IMR-90 (cell line): ENCODE data around the gene BCAS4. TPM values are rescaled to one million over a fixed set of nuclear protein-coding genes. Genes with fewer than 3 reads are reported as not detected.

Source experiments
- ATAC-seq: fragments of 200-7000 bp; cut with Tn5 transposase; 2 replicates; pipeline ENCODE4 v1.9.1; 2020; ENCODE audit warnings: low read depth, mild to moderate bottlenecking, moderate library complexity
- BruUV-seq: library from RNA; stranded (reverse); fragments of 400-500 nt; replicated peaks from 2 replicates; lab custom pipeline; 2021; lab: Mats Ljungman, UMichigan
- CTCF ChIA-PET: fragments of 300-600 bp; formaldehyde crosslinking; extraction: SDS; loops from one replicate; lab custom pipeline; 2021; ENCODE audit warnings: antibody characterized with exemption; lab: Yijun Ruan, JAX
- POLR2A ChIA-PET: fragments of 300-600 bp; sonication (Branson Sonifier 250); formaldehyde crosslinking; loops from one replicate; lab custom pipeline; 2022; ENCODE audit warnings: antibody characterized with exemption; ENCODE audit not compliant: unreplicated experiment; lab: Charles Lee
- DNase-seq: peaks from one replicate; pipeline ENCODE4 v3.0.0; 2013
- H2AFZ ChIP-seq: replicated peaks from 2 replicates; pipeline ENCODE3; 2013; ENCODE audit warnings: low read length, mild to moderate bottlenecking; ENCODE audit not compliant: poor library complexity
- H2AK5ac ChIP-seq: 2 replicates; pipeline ENCODE4 v1.6.1; 2013; ENCODE audit warnings: low read depth, low read length, inconsistent platforms
- H2AK9ac ChIP-seq: replicated peaks from 2 replicates; pipeline ENCODE3; 2013; ENCODE audit warnings: mild to moderate bottlenecking, low read depth, low read length, moderate library complexity; ENCODE audit not compliant: poor library complexity
- H2BK120ac ChIP-seq: 2 replicates; pipeline ENCODE4 v1.6.1; 2013; ENCODE audit warnings: low read depth, low read length, inconsistent platforms
- H2BK15ac ChIP-seq: 3 replicates; pipeline ENCODE4 v1.6.1; 2013; ENCODE audit warnings: low read depth, low read length, inconsistent platforms
- H2BK20ac ChIP-seq: 2 replicates; pipeline ENCODE4 v1.6.1; 2013; ENCODE audit warnings: low read depth, mild to moderate bottlenecking, inconsistent platforms, low read length, moderate library complexity
- H2BK5ac ChIP-seq: 2 replicates; pipeline ENCODE4 v1.6.1; 2013; ENCODE audit warnings: mild to moderate bottlenecking, low read depth, low read length, inconsistent platforms; ENCODE audit not compliant: poor library complexity, severe bottlenecking
- H3K14ac ChIP-seq: replicated peaks from 2 replicates; pipeline ENCODE4 v1.6.1; 2013; ENCODE audit warnings: low read depth, low read length, inconsistent platforms
- H3K18ac ChIP-seq: 2 replicates; pipeline ENCODE4 v1.6.1; 2013; ENCODE audit warnings: low read depth, low read length, control low read depth
- H3K23ac ChIP-seq: 2 replicates; pipeline ENCODE4 v1.6.1; 2013; ENCODE audit warnings: low read depth, low read length, inconsistent platforms
- H3K27ac ChIP-seq: 2 replicates; pipeline ENCODE4 v1.5.1; 2013; ENCODE audit warnings: mild to moderate bottlenecking, control low read depth, low read length; ENCODE audit not compliant: insufficient read depth
- H3K27me3 ChIP-seq: 2 replicates; pipeline ENCODE4 v1.6.1; 2013; ENCODE audit warnings: low read length; ENCODE audit not compliant: control insufficient read depth, insufficient read depth
- H3K36me3 ChIP-seq: 2 replicates; pipeline ENCODE4 v1.6.1; 2013; ENCODE audit warnings: low read length, mixed read lengths; ENCODE audit not compliant: control insufficient read depth, insufficient read depth
- H3K4ac ChIP-seq: 2 replicates; pipeline ENCODE4 v1.6.1; 2013; ENCODE audit warnings: low read depth, low read length, inconsistent platforms
- H3K4me1 ChIP-seq: 2 replicates; pipeline ENCODE4 v1.6.1; 2013; ENCODE audit warnings: low read length, mixed read lengths; ENCODE audit not compliant: control insufficient read depth, insufficient read depth
- H3K4me2 ChIP-seq: 2 replicates; pipeline ENCODE4 v1.6.1; 2013; ENCODE audit warnings: low read depth, mild to moderate bottlenecking, control low read depth, low read length, moderate library complexity
- H3K4me3 ChIP-seq: 2 replicates; pipeline ENCODE4 v1.5.1; 2013; ENCODE audit warnings: low read depth, mild to moderate bottlenecking, control low read depth, low read length, moderate library complexity; ENCODE audit not compliant: insufficient read depth
- H3K56ac ChIP-seq: 2 replicates; pipeline ENCODE4 v1.6.1; 2013; ENCODE audit warnings: low read length, inconsistent platforms; ENCODE audit not compliant: insufficient read depth; ENCODE audit errors: extremely low read depth
- H3K79me1 ChIP-seq, 2 experiments: 2 replicates each; pipeline ENCODE4 v1.6.1; 2013; ENCODE audit warnings: low read length in 2 of 2, inconsistent platforms in 1 of 2, low read depth in 1 of 2
- H3K9ac ChIP-seq: 2 replicates; pipeline ENCODE4 v1.6.1; 2013; ENCODE audit warnings: low read depth, low read length, control low read depth
- H3K9me1 ChIP-seq: 2 replicates; pipeline ENCODE4 v1.6.1; 2013; ENCODE audit warnings: low read length, inconsistent platforms; ENCODE audit not compliant: insufficient read depth
- H3K9me3 ChIP-seq: 2 replicates; pipeline ENCODE4 v1.6.1; 2013; ENCODE audit warnings: low read length; ENCODE audit not compliant: control insufficient read depth, insufficient read depth
- H4K20me1 ChIP-seq: 2 replicates; pipeline ENCODE4 v1.6.1; 2013; ENCODE audit warnings: low read length, inconsistent platforms; ENCODE audit not compliant: insufficient read depth
- H4K5ac ChIP-seq: 2 replicates; pipeline ENCODE4 v1.6.1; 2013; ENCODE audit warnings: mild to moderate bottlenecking, low read depth, low read length, control low read depth
- H4K8ac ChIP-seq, 2 experiments: 2 replicates each; pipeline ENCODE4 v1.6.1; 2013; ENCODE audit warnings: low read depth in 2 of 2, low read length in 2 of 2, control low read depth in 1 of 2, inconsistent platforms in 1 of 2
- H4K91ac ChIP-seq: 2 replicates; pipeline ENCODE4 v1.6.1; 2013; ENCODE audit warnings: low read depth, low read length, inconsistent platforms; ENCODE audit not compliant: insufficient read depth
- BHLHE40 ChIP-seq: fragments of 150-350 bp; IDR thresholded peaks from 2 replicates; pipeline ENCODE4 v1.6.1; 2016; ENCODE audit warnings: mild to moderate bottlenecking, low read depth, low read length
- CEBPB ChIP-seq: IDR thresholded peaks from 2 replicates; pipeline ENCODE4 v1.6.1; 2012; ENCODE audit warnings: low read depth, low read length, improper control_type of control experiment
- CHD1 ChIP-seq: IDR thresholded peaks from 2 replicates; pipeline ENCODE4 v1.6.1; 2012; ENCODE audit warnings: low read depth, low read length, improper control_type of control experiment
- FOS ChIP-seq: fragments of 150-350 bp; IDR thresholded peaks from 2 replicates; pipeline ENCODE4 v1.6.1; 2016; ENCODE audit warnings: low read depth, low read length
- MAFK ChIP-seq: IDR thresholded peaks from 2 replicates; pipeline ENCODE4 v1.6.1; 2012; ENCODE audit warnings: low read depth, low read length, improper control_type of control experiment
- MAZ ChIP-seq: IDR thresholded peaks from 2 replicates; pipeline ENCODE4 v1.6.1; 2012; ENCODE audit warnings: low read depth, mild to moderate bottlenecking, low read length, improper control_type of control experiment, moderate library complexity, borderline replicate concordance
- NFE2L2 ChIP-seq: fragments of 150-350 bp; IDR thresholded peaks from 2 replicates; pipeline ENCODE4 v1.6.1; 2016; ENCODE audit warnings: low read depth, mild to moderate bottlenecking, low read length
- POLR2A ChIP-seq: IDR thresholded peaks from 2 replicates; pipeline ENCODE4 v1.6.1; 2012; ENCODE audit warnings: mild to moderate bottlenecking, low read depth, low read length
- RAD21 ChIP-seq: IDR thresholded peaks from 2 replicates; pipeline ENCODE4 v1.6.1; 2012; ENCODE audit warnings: low read length, improper control_type of control experiment
- RCOR1 ChIP-seq: IDR thresholded peaks from 2 replicates; pipeline ENCODE4 v1.6.1; 2012; ENCODE audit warnings: mild to moderate bottlenecking, low read length, improper control_type of control experiment; ENCODE audit not compliant: insufficient replicate concordance
- RFX5 ChIP-seq: IDR thresholded peaks from 2 replicates; pipeline ENCODE4 v1.8.0; 2012; ENCODE audit warnings: low read depth, mild to moderate bottlenecking, low read length, moderate library complexity
- SMC3 ChIP-seq: fragments of 150-350 bp; IDR thresholded peaks from 2 replicates; pipeline ENCODE4 v1.6.1; 2016; ENCODE audit warnings: low read depth, mild to moderate bottlenecking, antibody characterized with exemption, low read length, moderate library complexity
- WGBS, 2 experiments: methylation state at CpG; one replicate each; pipeline versions ENCODE4 v1.1.5 to v1.1.7; 2013; ENCODE audit warnings: missing lambda C conversion rate in 2 of 2; ENCODE audit not compliant: insufficient read length in 1 of 2; ENCODE audit errors: extremely low coverage in 2 of 2; 5-methylcytosine and 5-hydroxymethylcytosine counted together
- dilution Hi-C: fragments of 300-500 bp; cut with HindIII; formaldehyde crosslinking; loops from one replicate; pipeline ENCODE4 v1.14.3; 2018; ENCODE audit warnings: low sequenced_read_pairs; ENCODE audit not compliant: unreplicated experiment
- in situ Hi-C: fragments of 300-500 bp; cut with MboI; formaldehyde crosslinking; loops from 3 replicates; pipeline ENCODE4 v1.14.3; 2019; ENCODE audit warnings: low sequenced_read_pairs, inconsistent platforms, mixed read lengths
- intact Hi-C: fragments of 100-400 bp; cut with micrococcal nuclease; formaldehyde crosslinking; loops from 2 replicates; pipeline ENCODE4 v1.10.0; 2022
- polyA plus RNA-seq, 3 experiments: library from polyadenylated mRNA; depleted of rRNA; stranded (reverse); fragments of >200 nt; gene quantifications; 2 replicates each; pipeline ENCODE4 v1.2.3, GENCODE V29; 2012; ENCODE audit warnings: low replicate concordance in 1 of 3
- total RNA-seq: library from RNA; depleted of rRNA; stranded (reverse); fragments of >200 nt; gene quantifications from 2 replicates; pipeline ENCODE4 v1.2.3, GENCODE V29; 2012
- TF ChIP-seq, protein P1 (sequence below): fragments of 150-350 bp; IDR thresholded peaks from 2 replicates; pipeline ENCODE4 v1.6.1; 2017; ENCODE audit warnings: mild to moderate bottlenecking, antibody characterized with exemption, low read length, low read depth
- TF ChIP-seq, protein P2 (sequence below): fragments of 150-350 bp; IDR thresholded peaks from 2 replicates; pipeline ENCODE4 v1.6.1; 2016; ENCODE audit warnings: low read depth, mild to moderate bottlenecking, low read length, moderate library complexity, borderline replicate concordance

Gene BCAS4
- total and polyA plus RNA-seq, 2 of the 4 experiments (the other 2 are of a cell fraction) = 42.7 to 47.5 TPM

DNA sequence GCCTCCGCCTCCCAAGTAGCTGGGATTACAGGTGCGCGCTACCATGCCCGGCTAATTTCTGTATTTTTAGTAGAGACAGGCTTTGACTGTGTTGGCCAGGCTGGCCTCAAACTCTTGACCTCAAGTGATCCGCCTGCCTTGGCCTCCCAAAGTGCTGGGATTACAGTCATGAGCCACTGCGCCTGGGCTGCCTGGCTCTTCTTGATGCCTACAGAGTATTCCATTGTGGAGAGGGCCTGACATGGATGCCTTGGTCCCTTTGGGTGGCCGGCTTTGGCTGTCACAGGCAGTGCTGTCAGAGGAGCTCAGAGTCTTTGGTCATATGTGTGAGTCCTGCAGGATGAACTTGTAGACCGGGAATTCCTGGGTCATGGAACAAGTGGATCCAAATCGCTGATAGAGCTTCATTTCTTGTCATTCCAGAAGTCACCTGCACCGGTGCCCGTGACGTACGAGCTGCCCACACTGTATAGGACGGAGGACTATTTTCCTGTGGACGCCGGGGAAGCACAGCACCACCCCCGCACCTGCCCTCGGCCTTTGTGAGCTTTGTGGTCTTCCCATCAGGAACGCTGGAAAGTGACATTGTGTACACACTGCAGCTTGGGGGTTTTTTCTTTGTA is 81.3 kb downstream of the BCAS4 start (continued):
- TF ChIP-seq MAZ (no peak), POLR2A (no peak), NFE2L2 (no peak)

DNA sequence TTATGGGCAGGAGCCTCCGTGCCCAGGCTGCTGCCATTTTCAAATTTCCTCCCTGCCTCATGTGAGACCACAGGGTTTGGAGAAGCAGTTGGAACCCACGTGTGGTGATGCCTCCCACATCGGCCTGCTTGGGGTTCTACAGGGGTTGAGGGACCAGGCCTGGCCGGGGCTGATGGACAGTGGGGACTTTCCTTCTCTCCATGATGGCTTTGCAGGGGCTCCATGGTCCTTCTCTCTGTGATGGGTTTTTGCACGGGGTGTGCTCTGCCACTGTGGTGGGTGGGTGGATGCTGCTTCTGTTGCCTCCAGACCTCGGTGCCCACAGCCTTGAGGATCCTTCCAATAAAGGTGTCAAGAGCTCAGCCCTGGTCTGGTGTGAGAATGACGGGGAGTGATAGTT is 82.0 kb downstream of the BCAS4 start:
- H2AFZ ChIP-seq = no peak overlapping the region
- H3K79me1 ChIP-seq = no peaks in the 10 kb centered on the region
- peaks cover 13% of the 10 kb centered on the region for H3K36me3 ChIP-seq
- in situ Hi-C loops = no loop called here
- no peak overlapping the region for H3K56ac ChIP-seq
- H2BK15ac ChIP-seq = no peak overlapping the region
- no TSS peak for BruUV-seq
- H4K20me1 ChIP-seq = no peaks in the 10 kb centered on the region
- no peak overlapping the region for H2AK9ac ChIP-seq
- intact Hi-C loops = no loop called here
- no peak overlapping the region for H3K9ac ChIP-seq
- H3K4me2 ChIP-seq = no peak overlapping the region
- ATAC-seq (no peak), DNase-seq (no peak)
- no peak overlapping the region for H4K5ac ChIP-seq
- H3K27ac ChIP-seq = no peak overlapping the region
- no peak overlapping the region for H3K18ac ChIP-seq
- no peaks in the 10 kb centered on the region for H3K9me3 ChIP-seq
- no peaks in the 10 kb centered on the region for H3K4me1 ChIP-seq
- no peak overlapping the region for H2BK5ac ChIP-seq
- ChIA-PET POLR2A (no interaction called here), CTCF (no interaction called here)
- H2AK5ac ChIP-seq = no peak overlapping the region
- dilution Hi-C loops = no loop called here
- H3K14ac ChIP-seq = no peak overlapping the region
- no peak overlapping the region for H2BK120ac ChIP-seq
- H2BK20ac ChIP-seq = no peak overlapping the region
- no peak overlapping the region for H4K91ac ChIP-seq
- H3K9me1 ChIP-seq = peaks cover 4% of the 10 kb centered on the region
- H4K8ac ChIP-seq = no peak overlapping the region
- H3K4me3 ChIP-seq = no peak overlapping the region
- H3K27me3 ChIP-seq = no peaks in the 10 kb centered on the region
- WGBS, 2 experiments = 82% methylated on average over 4 of the region's 7 CpGs; no CpG with 5 or more reads in 1 of the 2 experiments
- H3K4ac ChIP-seq = no peak overlapping the region
- no peak overlapping the region for H3K23ac ChIP-seq
- TF ChIP-seq RCOR1 (no peak), MAFK (no peak), MAZ (no peak), BHLHE40 (no peak), CEBPB (no peak), POLR2A (no peak), NFE2L2 (no peak), FOS (no peak), RFX5 (no peak), CHD1 (no peak), SMC3 (no peak), RAD21 (no peak)
- TF ChIP-seq, protein P1, sequence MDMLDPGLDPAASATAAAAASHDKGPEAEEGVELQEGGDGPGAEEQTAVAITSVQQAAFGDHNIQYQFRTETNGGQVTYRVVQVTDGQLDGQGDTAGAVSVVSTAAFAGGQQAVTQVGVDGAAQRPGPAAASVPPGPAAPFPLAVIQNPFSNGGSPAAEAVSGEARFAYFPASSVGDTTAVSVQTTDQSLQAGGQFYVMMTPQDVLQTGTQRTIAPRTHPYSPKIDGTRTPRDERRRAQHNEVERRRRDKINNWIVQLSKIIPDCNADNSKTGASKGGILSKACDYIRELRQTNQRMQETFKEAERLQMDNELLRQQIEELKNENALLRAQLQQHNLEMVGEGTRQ = no peak
- TF ChIP-seq, protein P2, sequence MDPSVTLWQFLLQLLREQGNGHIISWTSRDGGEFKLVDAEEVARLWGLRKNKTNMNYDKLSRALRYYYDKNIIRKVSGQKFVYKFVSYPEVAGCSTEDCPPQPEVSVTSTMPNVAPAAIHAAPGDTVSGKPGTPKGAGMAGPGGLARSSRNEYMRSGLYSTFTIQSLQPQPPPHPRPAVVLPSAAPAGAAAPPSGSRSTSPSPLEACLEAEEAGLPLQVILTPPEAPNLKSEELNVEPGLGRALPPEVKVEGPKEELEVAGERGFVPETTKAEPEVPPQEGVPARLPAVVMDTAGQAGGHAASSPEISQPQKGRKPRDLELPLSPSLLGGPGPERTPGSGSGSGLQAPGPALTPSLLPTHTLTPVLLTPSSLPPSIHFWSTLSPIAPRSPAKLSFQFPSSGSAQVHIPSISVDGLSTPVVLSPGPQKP = no peak
